OCI-M2 (cell line): Measurements from ENCODE around the gene FBXW10B.
"Not testable (repeated sequence)": the region's sequence is repeated elsewhere in the genome, so short reads cannot be mapped to it uniquely, and the experiment has no call there.

ENCODE experiments used
- DNase-seq: peaks from one replicate; lab custom pipeline; 2025; ENCODE audit not compliant: unreplicated experiment; lab: John Stamatoyannopoulos, UW

FBXW10B gene

GRCh38 chr17:15619331-15620058 is at the start of gene FBXW10B:
Gene FBXW10B, minus strand, starts transcription at chr17:15619704. Its CDS starts 192 bp downstream, at chr17:15619512.
- DNase-seq, result not testable (repeated sequence)

DNA sequence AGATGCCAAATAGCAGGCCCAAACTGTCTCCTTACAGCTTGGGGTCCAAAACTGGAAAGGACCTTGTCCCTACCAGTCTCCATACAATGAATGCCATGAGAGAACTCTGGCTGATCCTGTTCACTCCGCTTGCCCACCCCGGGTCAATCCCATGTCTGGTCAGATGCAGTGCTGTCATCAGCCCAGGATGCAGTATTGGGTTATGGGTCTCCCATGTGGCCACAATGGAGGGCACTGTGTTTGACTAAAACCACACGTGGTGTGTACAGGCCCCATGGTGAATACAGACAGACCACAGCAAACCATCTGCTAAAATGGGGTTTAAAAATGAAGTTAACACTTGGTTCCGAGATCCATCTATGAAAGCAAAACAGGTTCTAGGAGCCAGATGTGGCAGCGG is 44.2 kb upstream of the FBXW10B start:
- DNase-seq, result no peak

- no peak for DNase-seq
These were observed 43.7 kb upstream of the FBXW10B start for GRCh38 chr17:15663176-15663575.

GRCh38 chr17:15662681-15663080 is 43.2 kb upstream of the FBXW10B start:
- DNase-seq, result no peak

DNA sequence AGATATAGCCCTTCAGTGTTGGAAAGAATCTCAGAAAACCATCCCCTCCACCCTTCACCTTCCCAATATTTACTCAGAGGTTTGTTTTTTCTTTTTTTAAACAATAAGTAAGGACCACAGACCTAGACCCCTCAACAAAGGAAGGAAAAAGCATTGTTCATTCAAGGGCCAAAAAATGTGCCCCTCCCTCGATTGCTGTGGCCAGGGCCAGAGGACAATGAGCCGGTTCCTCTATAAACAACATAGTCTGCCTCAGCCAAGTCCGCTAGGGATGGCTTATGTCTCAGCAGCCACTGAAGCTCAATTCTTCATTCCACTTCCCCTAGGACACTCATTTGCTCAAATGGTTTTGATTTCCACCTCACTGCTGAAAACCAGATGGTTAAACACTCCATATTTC is 40.6 kb upstream of the FBXW10B start:
- no peak for DNase-seq

GRCh38 chr17:15659663-15660062 is 40.2 kb upstream of the FBXW10B start:
- no peak for DNase-seq

DNA sequence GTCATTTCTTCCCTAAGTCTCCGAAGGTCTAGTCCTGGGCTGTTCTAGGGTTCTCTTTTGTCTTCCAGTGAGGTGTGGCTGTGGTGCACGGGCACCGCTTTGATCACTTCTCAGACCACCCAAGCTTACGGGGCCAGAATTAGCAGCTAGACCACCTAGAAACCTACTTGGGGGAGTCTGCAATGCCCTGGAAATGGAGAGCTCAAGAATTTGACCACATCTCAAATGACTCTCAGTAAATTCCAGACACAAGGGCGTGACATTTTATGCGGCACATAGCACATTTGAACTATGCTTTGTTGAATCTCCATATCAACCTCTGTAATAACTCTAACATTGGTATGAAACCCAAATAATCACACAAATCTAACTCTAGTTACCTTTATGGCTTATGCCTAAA is 39.7 kb upstream of the FBXW10B start:
- DNase-seq, result no peak

DNA sequence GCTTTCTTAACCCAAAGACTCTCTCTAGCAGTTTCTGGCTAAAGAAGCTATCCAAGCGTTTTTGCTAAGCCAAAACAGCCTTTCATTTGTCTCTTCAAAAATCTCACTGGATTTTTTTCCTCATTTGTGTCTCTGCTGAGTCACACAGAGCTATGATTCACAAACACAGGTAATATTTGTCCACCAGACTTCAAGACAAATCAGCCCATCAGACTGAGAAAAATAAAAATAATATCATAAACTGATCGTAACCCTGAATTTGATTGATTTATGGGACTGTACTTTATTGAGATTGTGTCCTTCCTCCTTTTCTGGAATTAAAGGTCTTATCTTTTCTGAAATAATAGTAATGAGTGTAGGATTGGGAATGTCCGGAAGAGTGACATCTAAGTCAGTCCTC is 38.8 kb upstream of the FBXW10B start:
- no peak for DNase-seq

DNA sequence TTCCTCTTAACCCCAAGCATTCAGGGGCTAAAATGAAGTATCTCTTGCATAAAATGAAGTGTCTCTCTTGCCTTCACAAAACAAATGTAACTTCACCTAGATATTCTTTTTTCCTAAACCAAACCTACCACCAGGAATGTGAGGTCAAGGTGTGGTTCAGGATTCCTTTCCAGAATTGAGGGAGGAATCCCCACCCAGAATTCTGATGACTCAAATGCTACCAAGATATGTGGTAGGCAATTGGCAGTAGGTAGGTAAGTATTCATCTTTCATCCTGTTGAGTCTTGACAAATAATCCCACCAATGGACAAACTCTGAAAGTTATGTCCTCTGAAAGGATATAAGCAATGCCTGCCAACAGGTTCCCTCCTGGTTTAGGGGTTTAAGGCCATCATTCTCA is 38.4 kb upstream of the FBXW10B start:
- no peak for DNase-seq

DNA sequence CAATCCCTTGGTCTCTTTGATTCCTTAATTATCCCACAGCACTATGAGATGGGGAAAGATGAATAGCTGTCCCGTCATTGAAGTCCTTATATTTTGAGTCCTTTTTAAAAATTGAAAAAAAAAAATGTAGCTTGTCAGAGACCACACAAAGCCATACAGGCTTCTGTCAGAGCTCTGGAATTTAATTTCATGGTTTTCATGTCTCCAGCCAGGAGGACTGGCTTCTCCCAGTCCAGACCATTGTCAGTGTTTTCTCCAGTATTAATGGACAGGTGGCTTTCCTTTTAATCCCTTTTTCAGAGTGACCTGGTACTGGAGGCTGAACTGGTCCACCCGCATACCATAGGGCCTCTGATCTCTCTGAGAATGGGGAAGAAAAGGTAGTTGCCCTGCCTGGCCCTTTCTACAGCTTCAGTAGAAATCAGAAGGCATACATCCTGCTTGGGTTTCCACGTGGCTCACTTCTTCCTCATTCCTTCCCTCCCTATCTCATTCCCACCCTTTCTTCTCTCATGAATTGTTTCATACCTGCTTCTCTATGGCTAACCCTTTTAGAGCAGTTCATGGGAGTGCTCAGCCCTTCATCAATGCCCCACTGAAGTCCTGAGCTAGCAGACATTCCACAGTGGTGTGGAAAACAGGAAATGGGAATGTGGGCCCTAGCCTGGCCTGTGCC is 35.5 kb upstream of the FBXW10B start:
- DNase-seq, result no peak

- DNase-seq, result not testable (repeated sequence)
These were observed 34.9 kb upstream of the FBXW10B start for GRCh38 chr17:15654401-15654800.

GRCh38 chr17:15652960-15653359 is 33.5 kb upstream of the FBXW10B start:
- DNase-seq, result no peak

DNA sequence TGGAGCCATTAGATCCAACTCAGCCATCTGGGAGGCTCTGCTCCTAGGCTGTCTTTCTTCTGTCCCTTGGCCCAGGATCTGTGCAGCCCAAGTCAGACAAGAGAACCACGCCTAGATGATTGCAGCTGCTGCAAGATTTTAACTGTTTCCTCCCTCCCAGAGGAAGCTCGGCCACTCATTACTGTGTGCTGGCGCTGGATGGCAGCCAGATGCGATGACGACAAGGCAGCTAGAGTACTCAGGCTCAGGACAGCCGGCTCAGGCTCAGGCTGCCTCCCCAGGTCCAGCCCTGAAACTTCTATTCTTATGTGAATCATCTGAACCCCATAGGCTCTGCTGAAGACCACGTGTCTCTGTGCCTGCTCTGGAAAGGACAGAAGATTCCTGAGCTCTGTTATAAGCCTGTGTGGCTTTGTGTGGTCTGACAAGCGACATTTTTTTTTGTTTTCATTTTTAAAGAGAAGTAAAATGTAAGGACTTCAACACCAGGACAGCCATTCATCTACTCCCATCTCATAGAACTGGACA is 32.1 kb upstream of the FBXW10B start:
- DNase-seq, result no peak

DNA sequence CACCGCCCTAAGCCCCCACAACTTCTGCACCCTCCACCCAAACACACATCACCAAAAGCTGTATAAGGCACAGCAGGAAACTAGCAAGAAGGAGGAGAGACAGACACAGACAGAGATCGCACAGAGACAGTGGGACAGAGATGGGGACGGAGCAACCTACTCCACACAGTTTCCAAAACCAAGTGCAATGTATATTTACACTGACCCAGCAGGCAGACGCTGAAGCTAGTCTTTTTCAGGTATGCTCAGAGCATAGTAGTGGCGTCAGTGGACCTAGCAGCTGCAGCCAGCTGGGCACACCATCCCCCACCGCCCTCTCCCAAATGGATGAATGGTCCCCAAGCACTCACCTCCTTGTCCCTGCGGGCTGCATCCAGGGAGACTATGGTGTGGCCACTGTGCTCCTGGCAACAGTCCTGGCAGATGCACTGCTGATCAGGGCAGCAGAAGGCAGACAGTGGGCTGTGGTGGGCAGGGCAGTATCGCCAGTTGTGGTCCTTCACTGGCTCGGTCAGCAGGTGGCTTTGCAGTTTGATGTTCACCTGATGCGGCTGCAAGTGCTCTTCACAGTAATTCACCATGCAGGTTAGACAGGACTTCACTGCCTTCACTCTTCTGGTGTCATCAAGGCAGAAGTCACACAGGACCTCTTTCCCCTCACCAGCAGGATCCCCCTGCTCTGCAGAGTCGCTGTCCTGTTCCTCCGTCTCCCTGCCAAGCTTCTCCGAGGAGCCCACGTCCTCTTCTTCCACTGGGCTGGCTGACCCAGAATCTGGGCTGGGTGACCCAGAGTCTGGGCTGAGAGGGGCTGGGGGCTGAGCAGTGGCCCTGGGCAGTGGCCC is 31.5 kb upstream of the FBXW10B start:
- no peak for DNase-seq

- no peak for DNase-seq
These were observed 30.4 kb upstream of the FBXW10B start for GRCh38 chr17:15649861-15650421.

GRCh38 chr17:15648386-15648785 is 28.9 kb upstream of the FBXW10B start:
- no peak for DNase-seq

DNA sequence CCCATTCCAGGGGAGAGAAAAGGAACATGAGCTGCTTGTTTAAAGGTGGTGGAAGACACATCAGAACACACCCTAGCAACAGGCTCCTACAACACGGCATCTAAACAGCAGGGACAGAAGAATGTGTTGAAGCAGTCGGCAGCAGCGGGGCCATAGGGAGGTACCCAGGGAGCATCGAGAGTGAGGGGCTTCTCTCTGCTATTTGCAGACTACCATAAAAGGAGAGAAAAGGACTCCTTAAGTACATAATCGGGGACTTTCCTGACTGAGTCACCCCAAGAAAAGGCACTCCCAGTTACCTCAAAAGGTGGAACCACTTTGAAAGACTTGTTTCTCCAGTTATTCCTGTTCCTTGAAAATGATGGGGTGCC is 26.4 kb upstream of the FBXW10B start:
- DNase-seq, result not testable (repeated sequence)

- not testable (repeated sequence) for DNase-seq
These were observed 25.8 kb upstream of the FBXW10B start for GRCh38 chr17:15645099-15645941.

DNA sequence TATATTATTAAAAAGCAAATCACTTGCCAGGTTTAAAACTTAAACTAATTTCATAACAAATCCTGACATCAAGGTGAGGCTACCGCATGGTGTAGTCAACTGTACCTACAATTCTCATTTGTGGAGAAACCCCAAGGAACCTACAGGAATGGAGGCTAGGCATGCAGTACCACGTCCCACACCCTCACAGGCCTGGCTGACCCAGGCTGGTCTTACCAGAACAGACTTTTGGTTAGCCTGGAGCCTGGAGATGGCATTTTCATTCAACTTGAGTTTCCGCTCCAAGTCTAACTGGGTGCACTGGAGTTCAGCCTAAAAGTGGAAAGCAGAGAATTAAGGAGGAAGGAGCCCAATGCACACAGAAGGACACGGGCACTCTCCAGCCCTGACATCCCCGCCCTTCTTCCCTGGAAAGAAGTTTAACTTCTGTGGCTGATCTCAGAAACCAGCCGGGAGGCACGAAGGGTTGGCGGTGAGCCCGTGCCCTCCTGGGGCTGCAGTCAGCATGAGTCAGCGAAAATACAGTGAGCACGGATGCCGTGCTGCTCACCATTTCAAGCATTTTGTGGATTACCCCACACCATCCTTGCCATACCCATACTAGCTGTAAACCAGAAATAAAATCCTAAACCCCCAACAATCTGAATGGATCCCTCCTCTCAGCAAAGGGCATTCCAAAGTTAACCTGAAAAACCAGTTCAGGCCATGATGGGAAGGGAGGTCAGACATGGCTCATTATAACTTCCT is 23.2 kb upstream of the FBXW10B start:
- not testable (repeated sequence) for DNase-seq

DNA sequence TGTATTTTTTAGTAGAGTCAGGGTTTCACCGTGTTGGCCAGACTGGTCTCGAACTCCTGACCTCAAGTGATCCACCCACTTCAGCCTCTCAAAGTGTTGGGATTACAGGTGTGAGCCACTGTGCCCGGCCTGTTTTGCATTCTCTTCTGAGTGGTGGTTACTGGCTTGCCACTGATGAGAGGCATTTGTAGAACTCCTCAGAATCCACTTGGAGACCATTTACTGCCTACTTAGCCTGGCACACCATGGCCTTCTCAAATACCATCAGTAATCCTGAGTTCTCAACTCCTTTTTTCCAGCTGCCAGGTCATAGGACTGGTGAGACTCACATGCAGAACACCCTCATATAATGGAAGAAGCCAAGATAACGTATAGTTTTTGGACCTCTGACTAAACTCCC is 22.5 kb upstream of the FBXW10B start:
- DNase-seq, result not testable (repeated sequence)
